Activated CD8-positive, alpha-beta memory T cell treated with anti-CD3 and anti-CD28 coated beads, Interleukin-2, amount 50 U/mL, for 24 hours (primary cell): ENCODE measurements around the gene OR4D10.
"Not testable (repeated sequence)": the region's sequence is repeated elsewhere in the genome, so short reads cannot be mapped to it uniquely, and the experiment has no call there.

Experiments used
- DNase-seq: peaks from one replicate; pipeline ENCODE4 v3.0.0-alpha.2; 2020; ENCODE audit errors: extremely low read depth

OR4D10 gene

DNA sequence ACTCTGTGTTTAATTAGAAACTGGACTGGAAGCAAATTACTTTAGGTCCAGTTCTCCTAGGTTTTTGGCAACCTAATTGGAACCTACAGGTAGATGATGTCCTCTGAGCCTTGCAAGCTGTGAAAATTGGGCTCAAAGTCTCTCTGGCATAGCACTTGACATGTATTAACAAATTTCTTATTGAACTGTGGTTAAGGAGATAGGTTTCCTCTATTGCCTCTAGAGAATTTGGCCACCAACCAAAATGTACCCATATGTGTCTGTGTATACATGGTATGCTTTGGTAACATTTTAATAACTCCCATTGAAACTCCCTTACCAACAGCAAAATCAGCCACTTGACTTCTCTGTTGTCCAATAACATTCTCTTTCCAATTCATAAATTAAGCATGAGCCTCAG lies at the start of gene OR4D10:
OR4D10 (plus strand) TSS at position 301 of the 400 bp plus-strand sequence. CDS start 4,115 bp downstream, outside the sequence.
- DNase-seq = no peak

DNA sequence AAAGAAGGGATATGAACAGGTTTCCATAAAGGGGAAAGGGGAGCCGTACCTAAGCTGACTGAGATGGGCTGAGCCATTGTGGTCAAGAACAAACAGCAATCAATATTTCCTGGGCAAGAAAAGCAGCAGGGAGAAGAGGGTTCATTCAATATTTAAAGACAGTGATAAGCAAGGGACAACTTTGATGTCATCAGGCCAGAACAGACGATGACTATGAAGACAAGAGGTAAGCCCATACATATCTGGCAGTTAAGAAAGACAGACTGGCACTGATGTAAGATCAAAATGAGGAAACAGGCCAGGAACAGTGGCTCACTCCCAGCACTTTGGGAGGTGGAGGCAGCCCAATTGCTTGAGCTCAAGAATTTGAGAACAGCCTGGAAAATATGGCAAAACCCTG lies 49.3 kb upstream of the OR4D10 start:
- no peak for DNase-seq

DNA sequence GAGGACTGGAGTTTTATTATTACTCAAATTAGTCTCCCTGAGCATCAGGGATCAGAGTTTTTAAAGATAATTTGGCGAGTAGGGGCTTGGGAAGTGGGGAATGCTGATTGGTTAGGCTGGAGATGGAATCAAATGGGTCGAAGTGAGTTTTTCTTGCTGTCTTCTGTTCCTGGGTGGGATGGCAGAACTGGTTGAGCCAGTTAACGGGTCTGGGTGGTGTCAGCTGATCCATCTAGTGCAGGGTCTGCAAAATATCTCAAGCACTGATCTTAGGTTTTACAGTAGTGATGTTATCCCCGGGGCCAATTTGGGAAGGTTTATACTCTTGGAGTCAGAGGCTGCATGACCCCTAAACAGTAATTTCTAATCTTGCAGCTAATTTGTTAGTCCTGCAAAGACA lies 48.0 kb upstream of the OR4D10 start:
- no peak for DNase-seq

DNA sequence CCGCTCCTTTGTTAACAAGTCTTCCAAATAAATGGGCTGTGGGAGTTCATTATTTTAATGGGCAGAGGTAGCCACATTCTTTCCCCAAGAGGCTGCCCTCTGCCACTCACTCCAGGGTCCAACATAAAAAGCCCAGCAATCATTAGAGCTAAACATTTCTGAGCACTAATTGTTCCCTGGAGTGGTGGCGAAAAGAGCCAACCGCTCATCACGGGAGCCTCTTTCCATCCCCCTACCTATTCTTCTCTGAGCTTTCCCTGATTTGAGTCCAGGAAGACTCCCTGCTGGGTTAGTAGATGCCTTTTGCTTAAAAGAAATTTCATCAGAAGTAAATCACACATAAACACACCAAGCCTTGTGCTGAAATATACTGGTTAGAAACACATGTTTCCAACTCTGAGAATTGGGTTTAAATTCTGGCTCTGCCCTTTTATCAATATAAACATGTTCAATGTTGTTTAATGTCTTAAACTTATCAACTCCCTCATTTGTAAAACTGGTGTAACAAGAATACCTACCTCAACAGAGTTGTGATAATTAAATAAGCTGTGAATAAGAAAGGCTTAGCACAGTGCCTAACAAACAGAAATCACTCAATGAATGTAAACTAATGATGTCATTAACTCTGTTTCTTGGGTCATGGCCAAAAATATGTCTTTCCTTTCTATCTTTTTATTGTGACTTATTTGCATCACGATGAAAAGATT lies 46.6 kb upstream of the OR4D10 start, which contains the start of gene OR5A2:
OR5A2 (minus strand) TSS at position 53 of the 707 bp plus-strand sequence. CDS start 3,460 bp downstream, outside the sequence.
- DNase-seq = no peak

DNA sequence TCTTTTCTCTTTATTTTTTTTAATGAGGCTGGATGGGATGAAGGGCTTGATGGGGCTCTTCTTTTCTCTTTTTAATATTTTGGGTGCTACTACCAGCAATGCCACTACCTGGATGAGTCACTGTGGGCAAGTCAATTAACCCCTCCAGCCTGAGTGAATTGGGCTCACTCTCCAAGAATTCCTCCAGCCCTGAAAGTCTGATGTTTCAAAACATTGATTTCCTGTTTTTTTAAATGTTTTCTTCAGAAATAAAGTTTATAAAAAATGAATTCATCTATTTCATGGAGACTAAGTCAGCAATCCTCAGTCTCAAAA lies 46.1 kb upstream of the OR4D10 start:
- no peak for DNase-seq

DNA sequence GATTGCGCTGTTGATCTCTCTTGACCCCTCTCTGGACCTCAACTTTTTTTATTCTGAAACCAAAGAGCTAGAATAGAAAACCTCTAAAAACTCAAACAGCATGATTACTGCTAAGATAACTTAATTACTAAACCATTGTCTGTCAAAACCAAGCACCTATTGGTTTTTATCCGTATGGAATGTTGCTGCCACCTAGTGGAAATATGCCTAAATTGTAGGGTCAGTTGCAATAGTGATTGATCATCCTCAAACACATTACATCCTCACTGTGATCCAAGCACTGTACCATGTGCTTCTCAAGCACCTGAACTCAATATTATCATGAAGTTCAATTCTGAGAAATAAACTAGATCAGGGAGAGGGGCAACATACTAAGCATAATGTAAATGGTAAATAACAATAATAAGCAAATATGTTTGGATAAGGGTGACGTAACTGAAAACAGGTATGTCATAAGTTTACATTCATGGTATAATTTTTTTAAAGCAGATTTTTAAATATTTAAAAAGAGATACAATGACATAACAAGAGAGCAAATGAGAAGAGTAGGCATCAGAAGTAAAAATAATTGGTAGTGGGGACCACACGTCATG lies 43.1 kb upstream of the OR4D10 start:
- no peak for DNase-seq

DNA sequence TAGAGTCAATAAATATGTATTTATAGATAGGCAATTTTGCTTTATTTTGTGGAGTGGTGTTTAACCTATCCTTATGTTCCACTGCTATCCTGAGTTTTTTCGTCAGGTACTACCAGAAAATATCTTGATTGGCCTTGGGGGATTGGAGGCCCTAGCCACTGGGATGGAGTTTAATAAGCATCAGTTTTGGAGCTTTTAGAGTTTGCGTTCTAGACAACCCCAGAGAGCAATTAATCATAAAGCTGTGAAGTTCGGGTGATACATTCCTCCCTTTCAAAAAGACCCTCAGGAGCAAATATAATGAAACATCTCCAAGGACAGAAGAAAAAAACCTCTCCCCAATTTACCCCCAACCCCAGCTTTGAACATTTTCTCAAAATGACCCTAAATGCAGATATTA lies 36.9 kb upstream of the OR4D10 start, which contains the start of gene OR5A1:
OR5A1 (plus strand) TSS at position 301 of the 400 bp plus-strand sequence. CDS start 6,700 bp downstream, outside the sequence.
- no peak for DNase-seq

DNA sequence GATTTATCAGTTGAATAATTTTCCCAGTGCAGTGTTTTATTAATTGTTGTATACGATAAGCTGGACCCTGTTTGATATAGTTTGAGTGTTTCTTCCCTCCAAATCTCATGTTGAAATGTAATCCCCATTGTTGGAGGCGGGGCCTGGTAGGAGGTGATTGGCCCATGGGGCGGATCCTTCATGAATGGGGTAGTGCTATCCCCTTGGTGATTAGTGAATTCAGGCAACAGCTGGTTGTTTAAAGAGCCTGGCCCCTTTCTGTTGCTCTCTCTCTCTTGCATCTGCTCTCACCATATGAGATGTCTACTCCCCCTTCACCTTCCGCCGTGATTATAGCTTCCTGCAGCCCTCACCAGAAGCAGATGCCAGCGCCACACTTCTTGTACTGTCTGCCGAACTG lies 35.3 kb upstream of the OR4D10 start:
- DNase-seq = no peak

DNA sequence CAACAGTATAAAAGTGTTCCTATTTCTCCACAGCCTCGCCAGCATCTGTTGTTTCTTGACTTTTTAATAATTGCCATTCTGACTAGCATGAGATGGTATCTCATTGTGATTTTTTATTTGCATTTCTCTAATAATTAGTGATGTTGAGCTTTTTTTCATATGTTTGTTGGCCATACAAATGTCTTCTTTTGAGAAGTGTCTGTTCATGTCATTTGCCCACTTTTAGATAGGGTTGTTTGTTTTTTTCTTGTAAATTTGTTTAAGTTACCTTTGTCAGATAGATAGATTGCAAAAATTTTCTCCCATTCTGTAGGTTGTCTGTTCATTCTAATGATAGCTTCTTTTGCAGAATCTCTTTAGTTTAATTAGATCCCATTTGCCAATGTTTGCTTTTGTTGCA lies 27.5 kb upstream of the OR4D10 start:
- DNase-seq = not testable (repeated sequence)

DNA sequence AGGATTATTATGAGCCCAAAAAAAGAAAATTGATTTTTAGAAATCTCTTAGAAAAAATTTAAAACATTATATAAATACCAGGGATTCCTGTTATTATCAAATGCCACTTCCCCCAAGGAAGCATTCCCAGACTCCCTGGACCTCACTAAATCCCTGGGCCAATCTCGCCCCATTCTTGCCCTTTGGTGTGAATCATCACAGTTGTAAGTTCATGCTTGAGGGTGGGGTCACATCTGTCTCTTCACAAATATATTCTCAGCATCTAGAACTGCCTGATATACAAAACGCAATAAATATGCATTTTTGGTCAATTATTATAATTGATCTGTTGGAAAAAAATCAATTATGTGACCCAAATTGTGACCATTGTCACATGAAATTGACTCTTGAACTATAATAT lies 24.6 kb upstream of the OR4D10 start:
- no peak for DNase-seq

DNA sequence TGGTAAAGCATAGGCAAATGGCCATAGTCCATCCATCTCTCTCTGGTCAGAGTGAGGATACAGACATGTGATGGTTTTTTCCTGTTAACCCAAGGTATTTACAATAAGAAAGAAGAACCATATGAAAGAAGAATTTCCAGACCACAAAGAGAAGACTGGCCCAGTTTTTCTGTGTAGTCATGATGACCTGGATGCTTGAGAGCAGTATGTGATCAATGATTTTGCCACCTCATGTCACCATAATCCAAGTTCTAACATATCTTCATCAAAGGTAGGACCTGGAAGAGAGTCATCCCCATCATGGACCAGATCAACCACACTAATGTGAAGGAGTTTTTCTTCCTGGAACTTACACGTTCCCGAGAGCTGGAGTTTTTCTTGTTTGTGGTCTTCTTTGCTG lies 16.5 kb upstream of the OR4D10 start, which contains the start of gene OR4D6:
OR4D6 (plus strand) TSS at position 301 of the 400 bp plus-strand sequence; CDS start at position 301, 0 bp downstream.
- no peak for DNase-seq

DNA sequence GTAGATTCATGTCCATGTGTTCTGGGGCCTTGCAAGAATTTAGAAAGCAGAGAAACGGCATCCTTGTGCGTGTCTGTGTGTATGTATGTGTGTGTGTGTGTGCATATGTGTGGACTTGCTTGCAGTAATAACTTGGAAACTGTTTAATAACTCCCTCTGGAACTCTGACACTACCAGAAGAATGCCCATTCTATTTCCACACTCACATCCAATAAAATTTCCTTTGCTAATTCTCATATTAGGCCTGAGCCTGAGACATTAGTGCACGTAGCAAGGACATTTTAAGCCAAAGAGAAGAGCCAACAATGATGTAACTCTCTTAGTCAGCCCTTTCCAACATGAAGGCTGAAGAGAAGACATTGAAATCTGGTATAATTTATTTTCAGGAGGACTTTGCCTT lies 13.2 kb upstream of the OR4D10 start:
- DNase-seq = no peak

DNA sequence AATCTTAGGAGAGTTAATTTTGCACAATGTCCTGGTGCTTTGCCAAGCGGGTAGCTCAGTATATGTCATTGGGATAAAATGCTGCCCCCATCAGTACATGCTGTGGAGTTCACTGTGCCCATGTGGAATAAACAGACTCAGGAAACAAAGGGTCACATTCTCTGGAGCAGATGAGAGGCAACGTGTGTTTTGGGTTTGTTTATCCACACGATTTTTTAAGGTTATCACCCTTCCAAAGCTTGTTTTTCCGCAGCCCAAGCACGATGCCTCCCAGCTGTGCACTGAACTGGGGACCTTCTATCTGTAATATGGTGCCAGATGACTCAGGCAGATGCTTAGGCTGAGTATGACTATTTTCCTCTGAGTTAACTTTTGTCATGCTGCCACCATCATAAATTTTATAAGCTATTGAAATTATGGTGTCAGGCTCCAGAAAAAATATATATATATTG lies 9.9 kb upstream of the OR4D10 start:
- no peak for DNase-seq

DNA sequence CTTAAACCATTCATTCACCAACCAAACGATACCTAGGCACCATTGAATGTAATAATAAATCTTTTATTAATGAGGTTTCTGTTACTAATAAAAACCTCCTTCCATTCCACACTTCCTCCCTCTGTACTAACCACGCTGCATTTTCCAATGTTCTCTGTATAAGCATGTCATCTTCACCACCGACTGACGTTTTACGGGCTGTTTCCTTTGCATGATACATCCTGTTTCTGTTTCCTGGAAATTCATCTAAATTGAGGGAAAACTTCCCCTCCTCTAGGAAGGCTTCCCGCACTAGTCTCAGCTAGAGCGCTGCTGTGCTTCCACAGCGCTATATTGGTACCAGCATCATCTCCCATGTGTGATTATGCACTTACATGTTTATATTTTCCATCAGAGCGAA lies 2.1 kb downstream of the OR4D10 start:
- DNase-seq = no peak

DNA sequence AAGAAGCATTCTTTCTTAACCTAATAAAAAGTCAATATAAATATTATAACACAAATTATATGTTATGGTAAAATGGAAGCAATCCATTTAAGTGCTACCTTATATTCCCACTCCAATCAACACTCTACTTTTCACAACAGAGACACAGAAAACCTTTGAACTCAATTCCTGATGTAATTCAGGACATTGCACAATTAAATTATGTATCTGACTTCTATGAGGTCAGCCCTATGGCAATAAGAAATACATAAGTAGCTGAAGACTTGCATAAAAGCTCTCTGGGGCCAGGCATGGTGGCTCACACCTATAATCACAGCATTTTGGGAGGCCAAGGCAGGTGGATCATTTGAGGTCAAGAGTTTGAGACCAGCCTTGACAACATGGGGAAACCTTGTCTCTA lies 6.8 kb downstream of the OR4D10 start:
- DNase-seq = no peak

DNA sequence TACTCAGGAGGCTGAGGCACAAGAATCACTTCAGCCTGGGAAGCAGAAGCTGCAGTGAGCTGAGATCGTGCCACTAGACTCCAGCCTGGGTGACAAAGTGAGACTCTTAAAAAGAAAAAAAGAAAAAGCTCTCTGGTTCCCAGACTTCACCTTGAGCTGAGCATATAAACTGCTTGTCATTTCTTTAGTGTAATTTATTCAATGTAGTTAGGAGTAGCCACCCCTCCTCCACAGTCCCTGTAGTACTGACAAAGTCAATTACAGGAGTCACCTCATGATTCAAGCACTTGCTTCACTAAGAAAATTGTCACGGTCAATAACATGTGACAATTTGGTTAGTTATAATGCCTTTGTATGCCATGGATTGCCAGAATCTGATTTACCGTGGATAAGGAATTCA lies 7.2 kb downstream of the OR4D10 start:
- DNase-seq = no peak

DNA sequence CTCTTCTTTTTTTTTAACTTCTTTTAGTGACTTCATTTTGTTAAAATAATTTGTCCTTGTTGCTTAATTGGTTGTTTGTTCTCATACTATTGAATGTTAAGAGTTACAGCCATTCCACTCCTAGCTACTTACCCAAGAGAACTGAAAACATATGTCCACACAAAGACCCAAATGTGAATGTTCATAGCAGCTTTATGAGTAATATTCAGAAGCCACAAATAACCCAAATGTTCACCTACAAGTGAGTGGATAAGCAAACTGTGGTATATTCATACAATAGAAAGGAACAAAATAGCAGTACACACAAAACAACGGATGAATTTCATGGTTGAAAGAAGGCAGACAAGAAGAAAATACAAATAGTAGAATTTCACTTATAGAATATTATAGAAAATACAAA lies 28.8 kb downstream of the OR4D10 start:
- no peak for DNase-seq

DNA sequence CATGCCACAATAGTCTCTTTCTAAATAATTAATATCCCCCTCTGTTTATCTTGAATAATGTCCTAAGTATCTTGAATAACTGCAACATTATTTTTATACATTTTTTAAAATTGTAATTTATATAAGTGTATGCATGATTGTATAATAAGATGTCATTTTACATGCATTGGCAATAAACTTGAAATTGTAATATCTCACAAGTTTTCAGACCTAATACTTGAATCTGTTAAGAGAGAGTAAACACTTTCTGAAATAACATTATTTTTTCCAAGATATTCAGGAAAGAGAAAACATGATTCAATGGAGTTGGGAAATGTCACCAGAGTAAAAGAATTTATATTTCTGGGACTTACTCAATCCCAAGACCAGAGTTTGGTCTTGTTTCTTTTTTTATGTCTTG lies 30.2 kb downstream of the OR4D10 start, which contains the start of gene OR4D11:
OR4D11 (plus strand) TSS at position 301 of the 400 bp plus-strand sequence; CDS start at position 301, 0 bp downstream.
- no peak for DNase-seq

DNA sequence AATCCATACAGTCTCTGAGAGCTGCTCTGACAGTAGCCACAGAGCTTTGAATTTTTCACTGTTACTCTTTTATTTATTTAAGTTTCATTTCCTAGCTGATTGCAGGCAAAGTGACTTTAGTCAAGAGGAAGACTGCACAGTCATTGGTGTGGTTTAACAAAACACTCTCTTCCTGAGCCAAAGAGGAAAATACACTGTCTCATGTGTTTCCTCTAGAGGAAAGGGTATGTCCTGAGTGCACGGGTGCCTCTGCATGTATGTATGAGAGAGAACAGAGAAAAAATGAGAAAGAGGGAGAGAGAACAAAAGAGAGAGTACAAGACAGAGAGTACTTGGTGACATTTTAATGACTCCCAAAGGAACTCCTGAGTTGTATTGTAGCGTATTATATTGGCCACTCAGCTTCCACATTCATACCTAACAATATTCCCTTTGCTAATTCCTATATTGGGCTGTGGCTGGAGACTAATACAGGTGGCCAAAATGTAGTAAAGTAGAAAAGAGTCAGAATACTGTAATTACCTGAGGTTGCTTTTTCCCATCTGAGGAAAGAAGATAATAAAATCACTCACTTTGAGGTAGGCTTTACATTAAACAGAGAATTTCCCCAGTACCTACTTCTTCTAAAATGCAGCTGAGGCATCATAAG lies 38.0 kb downstream of the OR4D10 start, which contains the start of gene OR4D9:
OR4D9 (plus strand) TSS at position 599 of the 649 bp plus-strand sequence. CDS start 3,374 bp downstream, outside the sequence.
- DNase-seq = no peak

DNA sequence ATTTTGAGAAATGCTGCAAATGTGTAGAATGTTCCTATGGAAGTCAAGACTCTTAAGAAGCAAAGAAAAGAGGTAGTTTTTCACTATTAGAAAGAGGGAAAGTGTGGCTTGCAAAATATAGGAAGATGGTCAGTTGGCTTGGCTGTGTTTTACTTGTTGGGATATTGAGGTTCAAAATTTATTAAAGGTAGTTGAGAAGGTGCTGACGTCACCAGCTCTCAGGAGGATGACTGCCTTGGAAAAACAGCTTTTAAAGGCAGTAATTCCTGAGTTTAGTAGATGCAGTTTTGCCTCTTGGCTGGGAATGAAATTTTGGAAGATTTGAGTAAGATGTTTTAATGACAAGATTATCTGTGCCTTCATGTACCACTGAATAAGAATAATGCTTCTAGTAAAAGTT lies 38.6 kb downstream of the OR4D10 start:
- DNase-seq = no peak

DNA sequence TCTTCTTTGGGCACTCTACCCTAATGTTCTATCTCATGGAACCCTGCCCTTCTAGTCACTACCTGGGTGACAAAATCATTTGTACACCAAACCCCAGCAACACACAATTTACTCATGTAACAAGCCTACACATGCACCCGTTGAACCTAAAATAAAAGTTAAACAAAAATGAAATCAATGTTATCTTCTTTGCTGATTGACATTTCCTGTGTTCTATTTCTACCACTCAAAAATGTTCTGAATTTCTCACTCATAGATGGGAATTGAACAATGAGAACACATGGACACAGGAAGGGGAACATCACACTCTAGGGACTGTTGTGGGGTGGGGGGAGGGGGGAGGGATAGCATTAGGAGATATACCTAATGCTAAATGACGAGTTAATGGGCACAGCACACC lies 47.0 kb downstream of the OR4D10 start:
- not testable (repeated sequence) for DNase-seq

DNA sequence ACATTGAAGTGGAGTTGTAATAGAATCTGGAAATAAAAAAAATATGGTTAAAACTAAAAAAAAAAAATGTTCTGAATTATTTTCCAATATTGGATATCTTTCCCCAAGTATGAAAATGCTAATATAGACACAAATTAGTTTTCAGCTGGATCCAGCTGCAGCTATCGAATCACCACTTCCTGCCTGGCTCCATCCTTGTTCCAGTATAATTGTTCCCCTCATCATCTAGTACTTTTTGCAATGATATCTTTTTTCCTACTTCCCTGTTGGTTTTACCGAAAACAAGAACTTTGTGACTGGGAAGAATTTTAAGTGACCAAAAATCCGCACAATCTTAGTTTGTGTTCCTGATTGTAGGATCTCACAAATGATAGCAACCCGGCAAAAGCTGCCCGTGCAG lies 47.6 kb downstream of the OR4D10 start:
- DNase-seq = no peak

DNA sequence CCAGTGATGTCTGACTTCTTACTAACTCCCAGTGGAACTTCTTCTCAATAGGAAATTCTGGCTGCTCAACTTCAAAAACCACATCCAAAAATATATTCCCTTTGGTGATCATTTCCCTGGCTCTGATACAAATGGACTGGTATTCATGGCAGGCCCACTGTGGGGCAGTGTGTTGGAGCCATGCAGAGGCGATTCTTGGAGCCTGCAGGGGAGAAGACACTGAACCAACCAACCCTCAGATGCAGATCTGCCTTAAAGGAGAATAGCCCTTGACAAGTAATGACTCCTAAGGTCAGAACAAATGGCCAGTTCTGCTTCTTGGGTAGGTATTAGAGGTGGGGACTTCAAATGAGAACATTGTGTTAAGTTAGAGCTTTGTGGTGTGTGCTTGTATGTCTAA lies 50.4 kb downstream of the OR4D10 start:
- DNase-seq = no peak
